ENCODE measurements around the gene LZTR1. TPM values are rescaled to one million over a fixed set of nuclear protein-coding genes. Genes with fewer than 3 reads are reported as not detected.

Gene LZTR1
- total RNA-seq, 2 donors from 2014 or later = 26.9 to 29.1 TPM

GRCh38 chr22:20976291-20976877, 5.7 kb upstream of the LZTR1 start:
- intact Hi-C loops (cut with DNase I) = no loop called here
- DNase-seq (no peak), ATAC-seq (no peak)

GRCh38 chr22:20977019-20977418, 5.1 kb upstream of the LZTR1 start:
- DNase-seq (no peak), ATAC-seq (no peak)
- intact Hi-C loops (cut with DNase I) = no loop called here

GRCh38 chr22:20977516-20978170, 4.5 kb upstream of the LZTR1 start:
- ATAC-seq (no peak), DNase-seq (no peak)
- intact Hi-C loops (cut with DNase I) = no loop called here

DNA sequence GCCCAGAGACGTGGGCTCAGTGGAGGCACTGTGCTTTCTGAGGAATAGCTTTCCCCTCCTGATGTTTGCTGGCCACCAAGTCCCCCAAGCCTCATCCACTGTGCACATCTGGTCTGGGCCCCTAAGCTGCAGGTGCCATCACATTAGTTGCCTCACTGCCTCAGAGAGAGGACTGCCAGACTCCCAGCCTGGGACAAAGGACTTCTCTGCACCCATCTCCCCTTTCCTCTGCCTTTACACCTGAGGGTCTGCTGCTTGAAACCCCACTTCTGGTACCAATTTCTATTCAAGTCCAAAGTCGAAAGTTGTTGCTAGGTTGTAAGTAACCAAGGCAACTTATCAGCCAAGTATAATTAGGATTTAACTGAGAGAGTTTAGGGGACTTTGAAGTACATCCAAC, 3.7 kb upstream of the LZTR1 start:
- ATAC-seq = no peak
- intact Hi-C loops (cut with DNase I) = no loop called here
- no peak for DNase-seq

- ATAC-seq = peak; percentile 56 to 63
- peak; percentile 83 for DNase-seq
- intact Hi-C loops (cut with DNase I) = no loop called here
These were observed 2.8 kb upstream of the LZTR1 start for GRCh38 chr22:20979243-20979809.

DNA sequence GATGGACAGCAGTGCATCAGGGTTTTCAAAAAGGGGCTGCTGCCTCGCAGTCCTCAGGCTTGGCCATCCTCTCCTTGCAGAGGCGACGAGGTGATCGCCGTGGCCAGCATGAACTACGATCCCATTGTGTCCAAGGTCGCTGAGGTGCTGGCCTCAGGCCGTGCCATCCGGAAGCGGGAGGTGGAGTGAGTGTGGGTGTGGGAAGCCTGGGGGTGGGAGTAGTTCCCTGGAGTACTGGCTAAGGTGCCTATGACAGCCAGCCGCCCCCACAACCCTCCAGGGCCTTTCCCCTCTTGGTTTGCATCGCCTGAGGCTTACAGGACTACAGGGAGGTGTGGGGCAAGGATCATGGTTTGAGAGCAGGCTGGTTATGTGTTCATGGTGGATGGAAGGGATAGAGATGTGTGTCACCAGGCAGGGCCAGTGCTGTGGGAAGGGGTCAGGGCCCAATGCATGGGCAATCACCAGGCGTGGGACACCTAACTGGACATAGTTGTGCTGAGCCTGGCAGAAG, 2.1 kb upstream of the LZTR1 start:
- intact Hi-C loops (cut with DNase I) = no loop called here
- no peak for ATAC-seq
- DNase-seq = no peak

- intact Hi-C loops (cut with DNase I) = no loop called here
- ATAC-seq (no peak), DNase-seq (no peak)
These were observed 1.6 kb upstream of the LZTR1 start for GRCh38 chr22:20980523-20980922.

DNA sequence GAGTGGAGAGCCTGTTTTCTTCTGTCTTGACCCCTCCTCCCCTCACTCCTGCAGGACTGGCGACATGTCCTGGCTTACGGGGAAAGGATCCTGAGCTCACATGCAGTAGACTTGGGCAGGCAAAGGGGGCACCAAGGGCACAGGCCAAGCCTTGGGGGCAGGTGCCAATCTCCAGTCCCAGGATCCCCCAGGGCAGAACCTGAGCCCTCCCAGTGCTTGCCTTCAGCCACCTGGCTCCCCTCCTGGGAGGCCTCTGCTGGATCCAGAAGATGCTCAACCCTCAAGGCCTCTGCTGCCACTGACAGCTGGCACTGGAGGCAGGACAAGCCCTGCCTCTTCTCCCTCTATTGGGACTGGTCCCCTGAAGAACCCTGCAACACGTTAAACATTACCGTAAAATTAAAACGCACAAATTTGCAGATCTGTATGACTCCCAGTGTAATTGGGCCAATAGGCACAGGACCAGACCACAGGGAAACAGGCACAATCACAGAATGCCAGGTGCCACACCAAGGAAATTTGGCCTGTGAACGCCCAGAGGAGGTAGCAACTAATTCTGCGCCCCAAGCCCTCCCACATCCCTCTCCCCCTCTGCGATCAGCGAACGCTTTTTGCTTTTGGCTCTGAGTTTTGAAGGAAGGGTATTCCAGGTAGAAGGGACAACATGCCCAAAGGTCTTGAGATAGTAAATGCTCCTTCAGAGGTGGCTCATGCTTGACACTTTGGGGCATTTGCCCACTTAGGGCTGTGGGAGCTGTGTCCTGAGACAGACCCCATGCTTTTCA, 967 bp upstream of the LZTR1 start:
- ATAC-seq = no peak
- intact Hi-C loops (cut with DNase I) = no loop called here

GRCh38 chr22:20982563-20982882, 426 bp downstream of the LZTR1 start:
- intact Hi-C loops (cut with DNase I) = no loop called here
- peak; percentile 8 to 24 for ATAC-seq
- no peak for DNase-seq

More for the DNA sequence above, 967 bp upstream of the LZTR1 start:
- no peak for DNase-seq

GRCh38 chr22:20983081-20983771, 1.1 kb downstream of the LZTR1 start:
- DNase-seq (no peak), ATAC-seq (no peak)
- intact Hi-C loops (cut with DNase I) = no loop called here

- DNase-seq (no peak), ATAC-seq (no peak)
- intact Hi-C loops (cut with DNase I) = no loop called here
These were observed 3.6 kb downstream of the LZTR1 start for GRCh38 chr22:20985720-20986119.

- intact Hi-C loops (cut with DNase I) = no loop called here
- no peak for ATAC-seq
- DNase-seq = no peak
These were observed 4.3 kb downstream of the LZTR1 start for GRCh38 chr22:20986365-20986764.

DNA sequence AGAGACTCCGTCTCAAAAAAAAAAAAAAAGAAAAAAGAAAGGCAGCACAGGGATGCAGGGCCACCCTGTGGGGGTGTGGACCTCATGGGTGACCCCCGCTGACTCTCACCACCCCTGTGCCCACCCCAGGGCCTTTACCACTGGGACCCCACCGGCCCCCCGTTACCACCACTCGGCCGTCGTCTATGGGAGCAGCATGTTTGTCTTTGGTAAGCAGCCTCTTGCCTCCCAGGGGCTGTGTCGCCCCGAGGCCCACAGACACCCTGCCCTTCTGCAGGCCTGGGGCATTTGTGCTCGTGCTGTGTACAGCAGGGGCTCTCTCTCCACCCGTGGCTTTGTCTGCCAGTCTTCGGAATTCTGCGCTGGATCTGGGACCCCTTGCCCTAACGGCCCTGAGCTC, 5.3 kb downstream of the LZTR1 start:
- intact Hi-C loops (cut with DNase I) = no loop called here
- DNase-seq = no peak

GRCh38 chr22:20988573-20989322, 6.7 kb downstream of the LZTR1 start:
- intact Hi-C loops (cut with DNase I) = no loop called here
- no peak for ATAC-seq
- DNase-seq = no peak

More for the DNA sequence above, 5.3 kb downstream of the LZTR1 start:
- no peak for ATAC-seq

- DNase-seq (no peak), ATAC-seq (no peak)
- intact Hi-C loops (cut with DNase I) = no loop called here
These were observed 7.4 kb downstream of the LZTR1 start for GRCh38 chr22:20989323-20990138.

DNA sequence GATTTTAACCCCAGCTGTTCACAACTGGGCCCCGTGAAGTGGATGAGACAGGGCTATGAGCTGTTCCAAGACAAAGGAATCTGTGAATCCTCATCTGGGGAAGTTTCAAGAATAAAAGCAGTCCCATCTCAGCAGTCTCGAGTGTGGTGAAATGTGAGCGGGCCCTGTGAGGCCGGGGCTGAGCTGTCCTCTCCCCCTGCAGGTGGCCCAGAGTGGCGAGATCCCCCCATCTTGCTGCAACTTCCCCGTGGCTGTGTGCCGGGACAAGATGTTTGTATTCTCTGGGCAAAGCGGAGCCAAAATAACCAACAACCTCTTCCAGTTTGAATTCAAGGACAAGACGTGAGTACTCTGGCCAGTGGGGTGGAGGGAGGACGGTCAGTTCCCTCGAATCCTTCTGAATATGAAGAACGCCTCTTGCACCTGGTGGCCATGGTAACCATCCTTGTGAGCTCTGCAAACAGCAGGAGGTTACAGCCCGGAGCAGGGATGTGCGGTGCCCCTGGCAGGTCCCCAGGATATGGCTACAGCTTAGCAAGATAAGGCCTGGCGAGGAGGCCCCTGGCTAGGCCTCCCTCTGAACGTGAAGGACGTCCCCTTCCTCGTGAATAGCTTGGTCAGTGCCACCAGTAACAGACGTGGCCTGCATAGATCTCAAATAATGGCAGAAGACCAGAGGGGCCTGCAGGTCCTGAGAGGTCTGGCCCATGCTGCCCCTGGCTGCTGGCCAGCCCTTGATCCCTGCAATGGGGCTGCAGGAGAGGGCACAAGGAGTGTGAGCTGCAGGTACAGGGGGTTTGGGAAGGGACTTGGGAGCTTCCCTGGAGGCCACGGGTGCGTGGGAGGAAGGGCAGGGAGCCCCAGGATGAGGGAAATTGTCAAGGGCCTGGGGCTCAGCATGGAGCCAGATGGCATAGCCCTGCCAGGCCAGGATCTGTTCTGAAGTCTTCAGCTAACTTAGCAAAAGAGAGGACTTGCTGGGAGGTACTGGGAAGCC, 8.4 kb downstream of the LZTR1 start:
- ATAC-seq (no peak), DNase-seq (no peak)
- intact Hi-C loops (cut with DNase I) = no loop called here

Measured in left cardiac atrium (tissue), 4 donors.